Body of pancreas (tissue), 4 donors: ENCODE measurements around the gene CDHR5.

Source experiments
- POLR2A ChIP-seq, 3 donors: fragments of 450-650 bp; IDR thresholded peaks; one replicate each; pipeline ENCODE4 v1.6.1; 2016; ENCODE audit warnings: antibody characterized with exemption in 3 of 3, mild to moderate bottlenecking in 2 of 3
- TF ChIP-seq, protein P1 (sequence below), 7 experiments: fragments of 450-650 bp in 4 of 7; fragments of 200-600 bp in 3 of 7; sonication (generic) in 3 of 7; IDR thresholded peaks; one replicate each; pipeline ENCODE4 v1.5.1; 2016 to 2019; ENCODE audit warnings: antibody characterized with exemption in 7 of 7

DNA sequence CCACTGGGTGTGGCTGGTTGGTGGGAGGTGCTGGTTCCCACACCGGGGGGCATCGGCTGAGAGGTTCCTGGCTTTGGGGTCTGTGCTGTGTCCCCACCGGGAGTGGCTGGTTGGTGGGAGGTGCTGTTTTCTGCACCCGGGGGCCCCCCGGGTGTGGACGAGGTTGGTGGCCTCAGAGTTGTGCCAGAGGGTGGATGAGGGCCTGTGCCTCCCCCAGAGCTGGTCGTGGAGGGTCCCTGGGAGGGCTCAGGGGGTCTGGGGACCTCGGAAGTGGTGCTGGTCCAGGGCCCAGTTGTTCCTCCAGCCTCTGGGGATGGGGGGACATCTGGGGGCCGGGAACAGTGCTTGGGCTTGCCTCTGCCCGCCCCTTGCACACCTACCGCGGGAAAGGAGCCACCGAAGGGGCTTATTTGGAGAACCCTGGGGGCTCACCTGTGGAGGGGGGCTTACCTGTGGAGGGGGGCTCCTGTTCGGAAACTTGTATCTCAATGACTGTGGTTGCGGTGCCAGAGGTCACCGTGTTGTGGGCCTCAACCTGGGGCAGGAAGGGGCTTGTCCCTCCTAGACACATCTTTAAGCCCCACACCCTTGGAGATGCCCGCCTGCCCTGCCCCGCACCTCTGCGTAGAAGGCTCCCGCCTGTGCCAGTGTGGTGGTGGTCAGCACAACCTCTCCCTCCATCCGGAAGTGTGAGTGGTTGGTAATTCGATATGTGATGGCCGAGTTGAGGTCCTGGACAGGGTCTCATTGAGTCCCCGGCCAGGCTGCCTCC, 5.7 kb downstream of the CDHR5 start:
- TF ChIP-seq, protein P1, sequence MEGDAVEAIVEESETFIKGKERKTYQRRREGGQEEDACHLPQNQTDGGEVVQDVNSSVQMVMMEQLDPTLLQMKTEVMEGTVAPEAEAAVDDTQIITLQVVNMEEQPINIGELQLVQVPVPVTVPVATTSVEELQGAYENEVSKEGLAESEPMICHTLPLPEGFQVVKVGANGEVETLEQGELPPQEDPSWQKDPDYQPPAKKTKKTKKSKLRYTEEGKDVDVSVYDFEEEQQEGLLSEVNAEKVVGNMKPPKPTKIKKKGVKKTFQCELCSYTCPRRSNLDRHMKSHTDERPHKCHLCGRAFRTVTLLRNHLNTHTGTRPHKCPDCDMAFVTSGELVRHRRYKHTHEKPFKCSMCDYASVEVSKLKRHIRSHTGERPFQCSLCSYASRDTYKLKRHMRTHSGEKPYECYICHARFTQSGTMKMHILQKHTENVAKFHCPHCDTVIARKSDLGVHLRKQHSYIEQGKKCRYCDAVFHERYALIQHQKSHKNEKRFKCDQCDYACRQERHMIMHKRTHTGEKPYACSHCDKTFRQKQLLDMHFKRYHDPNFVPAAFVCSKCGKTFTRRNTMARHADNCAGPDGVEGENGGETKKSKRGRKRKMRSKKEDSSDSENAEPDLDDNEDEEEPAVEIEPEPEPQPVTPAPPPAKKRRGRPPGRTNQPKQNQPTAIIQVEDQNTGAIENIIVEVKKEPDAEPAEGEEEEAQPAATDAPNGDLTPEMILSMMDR (IDR thresholded peaks at IDR 0.05): no peak
- no peak for TF ChIP-seq POLR2A (IDR thresholded peaks at IDR 0.05)
